H9 (cell line): ENCODE data around the gene SLC35E3. TPM values are rescaled to one million over a fixed set of nuclear protein-coding genes. Genes with fewer than 3 reads are reported as not detected.

ENCODE experiments used
- DNase-seq: peaks from one replicate; pipeline ENCODE4 v3.0.0-alpha.2; 2017
- H2AFZ ChIP-seq: one replicate; pipeline ENCODE4 v1.6.1; 2013; ENCODE audit warnings: mild to moderate bottlenecking, low read length, control low read depth, moderate library complexity
- H2AK5ac ChIP-seq: 2 replicates; pipeline ENCODE4 v1.6.1; 2013; ENCODE audit warnings: low read length, control low read depth, mixed read lengths; ENCODE audit not compliant: insufficient read length
- H2BK120ac ChIP-seq: one replicate; pipeline ENCODE4 v1.6.1; 2013; ENCODE audit warnings: low read depth, mild to moderate bottlenecking, low read length, control low read depth, inconsistent platforms; ENCODE audit not compliant: poor library complexity, severe bottlenecking
- H2BK12ac ChIP-seq: 2 replicates; pipeline ENCODE4 v1.6.1; 2013; ENCODE audit warnings: low read length, control low read depth, mixed read lengths, low read depth; ENCODE audit not compliant: insufficient read length
- H2BK15ac ChIP-seq: 2 replicates; pipeline ENCODE4 v1.6.1; 2013; ENCODE audit warnings: low read depth, low read length, control low read depth
- H2BK20ac ChIP-seq: one replicate; pipeline ENCODE4 v1.6.1; 2013; ENCODE audit warnings: low read depth, mild to moderate bottlenecking, low read length, control low read depth, inconsistent platforms; ENCODE audit not compliant: poor library complexity, severe bottlenecking
- H2BK5ac ChIP-seq: 2 replicates; pipeline ENCODE4 v1.6.1; 2013; ENCODE audit warnings: low read length, control low read depth, mixed read lengths; ENCODE audit not compliant: insufficient read length
- H3K14ac ChIP-seq: 2 replicates; pipeline ENCODE4 v1.6.1; 2013; ENCODE audit warnings: low read length, control low read depth; ENCODE audit not compliant: insufficient read depth
- H3K18ac ChIP-seq: 2 replicates; pipeline ENCODE4 v1.6.1; 2013; ENCODE audit warnings: low read depth, mild to moderate bottlenecking, mixed read lengths, low read length, control low read depth; ENCODE audit not compliant: insufficient read length
- H3K23ac ChIP-seq: 2 replicates; pipeline ENCODE4 v1.6.1; 2013; ENCODE audit warnings: low read length, control low read depth, mixed read lengths, low read depth; ENCODE audit not compliant: insufficient read length
- H3K23me2 ChIP-seq: 2 replicates; pipeline ENCODE4 v1.6.1; 2013; ENCODE audit warnings: low read depth, mild to moderate bottlenecking, mixed read lengths, low read length, control low read depth; ENCODE audit not compliant: insufficient read length, poor library complexity, severe bottlenecking
- H3K27ac ChIP-seq: 2 replicates; pipeline ENCODE4 v1.5.1; 2013; ENCODE audit warnings: low read length, control low read depth, mixed read lengths, low read depth; ENCODE audit not compliant: insufficient read length
- H3K27me3 ChIP-seq: 2 replicates; pipeline ENCODE4 v1.6.1; 2013; ENCODE audit warnings: low read length, control low read depth, inconsistent platforms; ENCODE audit not compliant: insufficient read depth
- H3K4ac ChIP-seq: 2 replicates; pipeline ENCODE4 v1.6.1; 2013; ENCODE audit warnings: low read depth, mild to moderate bottlenecking, control low read depth, inconsistent platforms, low read length, moderate library complexity
- H3K4me1 ChIP-seq: 2 replicates; pipeline ENCODE4 v1.6.1; 2013; ENCODE audit warnings: low read length, control low read depth, inconsistent platforms; ENCODE audit not compliant: insufficient read depth
- H3K4me2 ChIP-seq: 2 replicates; pipeline ENCODE4 v1.6.1; 2013; ENCODE audit warnings: low read length, control low read depth, mixed read lengths; ENCODE audit not compliant: insufficient read length, insufficient read depth
- H3K56ac ChIP-seq: 2 replicates; pipeline ENCODE4 v1.6.1; 2013; ENCODE audit warnings: low read depth, mild to moderate bottlenecking, mixed read lengths, low read length, control low read depth; ENCODE audit not compliant: insufficient read length
- H3K79me1 ChIP-seq: 2 replicates; pipeline ENCODE4 v1.6.1; 2013; ENCODE audit warnings: low read depth, mild to moderate bottlenecking, moderate library complexity, low read length, control low read depth, inconsistent platforms; ENCODE audit not compliant: insufficient read depth, poor library complexity, severe bottlenecking
- H3K79me2 ChIP-seq: 2 replicates; pipeline ENCODE4 v1.6.1; 2013; ENCODE audit warnings: low read length, control low read depth, inconsistent platforms; ENCODE audit not compliant: insufficient read depth
- H3K9ac ChIP-seq: 2 replicates; pipeline ENCODE4 v1.6.1; 2013; ENCODE audit warnings: low read length, control low read depth, mixed read lengths; ENCODE audit not compliant: insufficient read length; ENCODE audit errors: extremely low read depth
- H3K9me3 ChIP-seq: one replicate; pipeline ENCODE4 v1.6.1; 2013; ENCODE audit warnings: low read depth, low read length, inconsistent platforms; ENCODE audit not compliant: control insufficient read depth
- H3T11ph ChIP-seq: one replicate; pipeline ENCODE4 v1.6.1; 2013; ENCODE audit warnings: mild to moderate bottlenecking, low read length, control low read depth, inconsistent platforms
- H4K20me1 ChIP-seq: one replicate; pipeline ENCODE4 v1.6.1; 2013; ENCODE audit not compliant: control insufficient read depth, insufficient read length, insufficient read depth
- H4K5ac ChIP-seq: 2 replicates; pipeline ENCODE4 v1.6.1; 2013; ENCODE audit warnings: low read depth, mild to moderate bottlenecking, mixed read lengths, low read length, control low read depth; ENCODE audit not compliant: insufficient read length
- H4K8ac ChIP-seq: replicated peaks from 2 replicates; pipeline ENCODE4 v1.6.1; 2013; ENCODE audit warnings: low read length, control low read depth, mixed read lengths, low read depth; ENCODE audit not compliant: insufficient read length
- H4K91ac ChIP-seq: 2 replicates; pipeline ENCODE4 v1.6.1; 2013; ENCODE audit warnings: low read depth, mild to moderate bottlenecking, moderate library complexity, mixed read lengths, low read length, control low read depth; ENCODE audit not compliant: insufficient read length
- H3K27ac Mint-ChIP-seq, 3 experiments: 2 replicates in 2 of 3; 3 replicates in 1 of 3; pipeline ENCODE4 v1.8.0; 2020 to 2021; ENCODE audit warnings: mixed read lengths in 3 of 3, mild to moderate bottlenecking in 1 of 3, moderate library complexity in 1 of 3
- H3K27me3 Mint-ChIP-seq: 2 replicates; pipeline ENCODE4 v1.8.0; 2021; ENCODE audit warnings: low read depth, mild to moderate bottlenecking, moderate library complexity, mixed read lengths
- H3K36me3 Mint-ChIP-seq, 3 experiments: 2 replicates in 2 of 3; 3 replicates in 1 of 3; pipeline ENCODE4 v1.8.0; 2020 to 2021; ENCODE audit warnings: low read depth in 3 of 3, mixed read lengths in 3 of 3; ENCODE audit not compliant: insufficient read depth in 1 of 3
- H3K4me1 Mint-ChIP-seq, 2 experiments: 2 replicates each; pipeline ENCODE4 v1.8.0; 2020; ENCODE audit warnings: mixed read lengths in 2 of 2
- H3K4me3 Mint-ChIP-seq, 2 experiments: 2 replicates in 1 of 2; 3 replicates in 1 of 2; pipeline ENCODE4 v1.8.0; 2020 to 2021; ENCODE audit warnings: mild to moderate bottlenecking in 2 of 2, mixed read lengths in 2 of 2, moderate library complexity in 1 of 2
- H3K9me3 Mint-ChIP-seq, 2 experiments: 2 replicates in 1 of 2; 3 replicates in 1 of 2; pipeline ENCODE4 v1.8.0; 2020; ENCODE audit warnings: mild to moderate bottlenecking in 2 of 2, mixed read lengths in 2 of 2, moderate library complexity in 1 of 2
- WGBS: extraction: QIAGEN DNeasy Blood & Tissue Kit; methylation state at CpG from one replicate; pipeline ENCODE4 v1.1.7; 2013; ENCODE audit warnings: missing lambda C conversion rate, low lambda C conversion rate, mixed read lengths; ENCODE audit not compliant: insufficient read length; ENCODE audit errors: extremely low coverage; 5-methylcytosine and 5-hydroxymethylcytosine counted together
- total RNA-seq: library from RNA; stranded (reverse); gene quantifications from 2 replicates; pipeline ENCODE4 v1.2.1, GENCODE V29; 2021
- TF ChIP-seq, protein P1 (sequence below): fragments of 200-600 bp; sonication (generic); conservative IDR thresholded peaks from 3 replicates; pipeline ENCODE4 v1.8.0; 2021; ENCODE audit warnings: antibody characterized with exemption, mild to moderate bottlenecking

The SLC35E3 gene
- total RNA-seq, 1 experiment from 2014 or later = 17.9 TPM

DNA sequence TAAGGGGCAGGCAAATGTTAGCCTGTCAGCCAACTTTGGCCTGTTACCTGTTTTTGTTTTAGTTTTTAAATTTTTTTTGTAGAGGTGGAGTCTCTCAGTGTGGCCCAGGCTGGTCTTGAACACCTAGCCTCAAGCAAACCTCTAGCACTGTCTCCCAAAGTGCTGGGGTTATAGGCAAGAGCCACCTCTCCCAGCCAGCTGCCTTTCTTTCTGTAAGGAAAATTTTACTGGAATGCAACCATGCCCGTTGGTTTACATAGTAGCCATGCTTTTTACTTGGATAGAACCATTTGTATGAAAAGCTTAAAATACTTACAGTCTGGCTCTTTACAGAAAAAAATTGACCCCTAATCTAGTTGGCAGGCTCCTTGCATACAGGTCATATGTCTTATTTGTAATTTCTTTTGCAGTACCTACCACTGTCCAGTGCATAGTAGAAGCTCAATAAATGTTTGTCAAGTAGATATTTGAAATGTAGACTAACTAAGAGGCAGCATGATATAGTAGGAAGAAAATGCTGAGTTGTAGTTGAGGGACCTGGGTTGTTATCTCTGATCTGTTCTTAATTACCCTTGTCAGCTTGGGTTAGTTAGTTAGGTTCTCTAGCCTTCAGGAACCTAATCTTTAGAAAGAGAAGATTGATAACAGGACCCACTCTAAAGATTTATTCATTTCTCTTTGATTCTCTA, 66.7 kb downstream of the SLC35E3 start:
- no peak overlapping the region for H2BK120ac ChIP-seq
- no peak overlapping the region for H3K18ac ChIP-seq
- Mint-ChIP-seq H3K27me3 (no peaks in the 10 kb centered on the region), H3K9me3 (peaks cover 0 to 2% of the 10 kb centered on the region in 2 experiments; a peak in 1 of 5 replicates), H3K4me3 (peak overlapping the region in 1 of 2 experiments; percentile 14; a peak in 1 of 5 replicates), H3K36me3 (peaks cover 27 to 80% (median 70%) of the 10 kb centered on the region in 3 experiments), H3K27ac (peak overlapping the region in 1 of 3 experiments; percentile 67; a peak in 1 of 7 replicates), H3K4me1 (peaks cover 4 to 13% of the 10 kb centered on the region in 2 experiments; a peak in 3 of 4 replicates)
- H3K27me3 ChIP-seq = no peaks in the 10 kb centered on the region
- no peak overlapping the region for H3K23ac ChIP-seq
- H3K23me2 ChIP-seq = peaks cover 9% of the 10 kb centered on the region
- H4K91ac ChIP-seq = no peak overlapping the region
- H3K9me3 ChIP-seq = no peaks in the 10 kb centered on the region
- H3K4me2 ChIP-seq = no peak overlapping the region
- H3K14ac ChIP-seq = no peak overlapping the region
- H3K79me2 ChIP-seq = peaks cover 5% of the 10 kb centered on the region; the same call in 1 of the 2 replicates
- no peak overlapping the region for H2AFZ ChIP-seq
- H4K8ac ChIP-seq = no peak overlapping the region
- H2BK5ac ChIP-seq = no peak overlapping the region
- H3K9ac ChIP-seq = no peak overlapping the region
- no peak overlapping the region for H3T11ph ChIP-seq
- no peak overlapping the region for H3K4ac ChIP-seq
- no peak overlapping the region for H3K27ac ChIP-seq
- no peak overlapping the region for H3K56ac ChIP-seq
- no peaks in the 10 kb centered on the region for H3K79me1 ChIP-seq
- no peak overlapping the region for H2BK12ac ChIP-seq
- H4K20me1 ChIP-seq = no peaks in the 10 kb centered on the region
- no CpG with 5 or more reads among the region's 1 CpG for WGBS
- TF ChIP-seq, protein P1, sequence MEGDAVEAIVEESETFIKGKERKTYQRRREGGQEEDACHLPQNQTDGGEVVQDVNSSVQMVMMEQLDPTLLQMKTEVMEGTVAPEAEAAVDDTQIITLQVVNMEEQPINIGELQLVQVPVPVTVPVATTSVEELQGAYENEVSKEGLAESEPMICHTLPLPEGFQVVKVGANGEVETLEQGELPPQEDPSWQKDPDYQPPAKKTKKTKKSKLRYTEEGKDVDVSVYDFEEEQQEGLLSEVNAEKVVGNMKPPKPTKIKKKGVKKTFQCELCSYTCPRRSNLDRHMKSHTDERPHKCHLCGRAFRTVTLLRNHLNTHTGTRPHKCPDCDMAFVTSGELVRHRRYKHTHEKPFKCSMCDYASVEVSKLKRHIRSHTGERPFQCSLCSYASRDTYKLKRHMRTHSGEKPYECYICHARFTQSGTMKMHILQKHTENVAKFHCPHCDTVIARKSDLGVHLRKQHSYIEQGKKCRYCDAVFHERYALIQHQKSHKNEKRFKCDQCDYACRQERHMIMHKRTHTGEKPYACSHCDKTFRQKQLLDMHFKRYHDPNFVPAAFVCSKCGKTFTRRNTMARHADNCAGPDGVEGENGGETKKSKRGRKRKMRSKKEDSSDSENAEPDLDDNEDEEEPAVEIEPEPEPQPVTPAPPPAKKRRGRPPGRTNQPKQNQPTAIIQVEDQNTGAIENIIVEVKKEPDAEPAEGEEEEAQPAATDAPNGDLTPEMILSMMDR = no peak
- H3K4me1 ChIP-seq = no peaks in the 10 kb centered on the region
- no peak overlapping the region for H2AK5ac ChIP-seq
- no peak for DNase-seq
- no peak overlapping the region for H4K5ac ChIP-seq
- no peak overlapping the region for H2BK20ac ChIP-seq
- H2BK15ac ChIP-seq = no peak overlapping the region
